Tibial nerve (tissue), 4 donors: ENCODE results near the gene RUNX1. TPM values are rescaled to one million over a fixed set of nuclear protein-coding genes. Genes with fewer than 3 reads are reported as not detected.

Source experiments
- DNase-seq, 2 donors: peaks; one replicate each; pipeline ENCODE4 v3.0.0-alpha.2; 2019; ENCODE audit warnings: low spot score in 2 of 2
- H3K27ac ChIP-seq, 4 donors: fragments of 200-600 bp; sonication (generic) in 3 of 4; one replicate each; pipeline ENCODE4 v1.5.1; 2017 to 2019; ENCODE audit warnings: mild to moderate bottlenecking in 1 of 4
- H3K27me3 ChIP-seq, 2 donors: fragments of 200-600 bp; sonication (generic) in 1 of 2; one replicate each; pipeline versions ENCODE4 v1.5.1 to v1.6.0; 2017 to 2019
- H3K36me3 ChIP-seq, 3 donors: fragments of 200-600 bp; sonication (generic); one replicate each; pipeline ENCODE4 v1.5.1; 2018 to 2019
- H3K4me1 ChIP-seq, 4 donors: fragments of 200-600 bp; sonication (generic) in 3 of 4; one replicate each; pipeline ENCODE4 v1.5.1; 2017 to 2019
- H3K4me3 ChIP-seq, 4 donors: fragments of 200-600 bp; sonication (generic) in 3 of 4; one replicate each; pipeline ENCODE4 v1.5.1; 2017 to 2019; ENCODE audit warnings: mild to moderate bottlenecking in 1 of 4, moderate library complexity in 1 of 4
- H3K9me3 ChIP-seq, 4 donors: fragments of 200-600 bp; sonication (generic) in 3 of 4; one replicate each; pipeline ENCODE4 v1.5.1; 2017 to 2019
- CTCF ChIP-seq, 5 experiments: fragments of 200-600 bp in 3 of 5; fragments of 450-650 bp in 2 of 5; sonication (generic) in 3 of 5; IDR thresholded peaks; one replicate each; pipeline ENCODE4 v1.5.1; 2016 to 2019; ENCODE audit warnings: antibody characterized with exemption in 5 of 5, mild to moderate bottlenecking in 3 of 5, moderate library complexity in 2 of 5
- EP300 ChIP-seq, 2 donors: sonication (generic); formaldehyde crosslinking; IDR thresholded peaks; one replicate each; pipeline ENCODE4 v1.6.1; 2017; ENCODE audit warnings: antibody characterized with exemption in 2 of 2, mild to moderate bottlenecking in 1 of 2
- POLR2A ChIP-seq, 2 donors: fragments of 450-650 bp; IDR thresholded peaks; one replicate each; pipeline ENCODE4 v1.6.1; 2017; ENCODE audit warnings: antibody characterized with exemption in 2 of 2, mild to moderate bottlenecking in 2 of 2, moderate library complexity in 2 of 2
- WGBS, 2 donors: methylation state at CpG; one replicate each; pipeline ENCODE4 v1.1.5; 2018; 5-methylcytosine and 5-hydroxymethylcytosine counted together
- total RNA-seq, 4 donors: library from RNA; depleted of rRNA; stranded (reverse); fragments of >200 nt; gene quantifications; one replicate each; pipeline ENCODE4 v1.1.0, GENCODE V29; 2016

The RUNX1 gene
- total RNA-seq, 4 donors from 2014 or later = 23.6 to 36.9 (median 26.3) TPM

- DNase-seq = no peak
These were observed 269.2 kb downstream of the RUNX1 start for GRCh38 chr21:34779860-34780259.

GRCh38 chr21:34775793-34776192 lies 273.3 kb downstream of the RUNX1 start:
- no peaks in the 10 kb centered on the region for H3K27me3 ChIP-seq
- H3K4me3 ChIP-seq = no peak overlapping the region
- H3K27ac ChIP-seq = no peak overlapping the region
- H3K4me1 ChIP-seq = no peaks in the 10 kb centered on the region
- no peak for DNase-seq
- 40 to 51% methylated on average over 7 of the region's 7 CpGs for WGBS, 2 donors
- H3K36me3 ChIP-seq = no peaks in the 10 kb centered on the region
- H3K9me3 ChIP-seq = no peaks in the 10 kb centered on the region
- TF ChIP-seq EP300 (IDR thresholded peaks at IDR 0.05) (no peak), CTCF (IDR thresholded peaks at IDR 0.05) (no peak), POLR2A (IDR thresholded peaks at IDR 0.05) (no peak)

More at GRCh38 chr21:34779860-34780259, 269.2 kb downstream of the RUNX1 start:
- WGBS, 2 donors = 32 to 33% methylated on average over 2 of the region's 2 CpGs
- Histone ChIP-seq H3K4me1 (no peaks in the 10 kb centered on the region), H3K9me3 (no peaks in the 10 kb centered on the region), H3K27ac (no peak overlapping the region), H3K27me3 (no peaks in the 10 kb centered on the region), H3K36me3 (no peaks in the 10 kb centered on the region), H3K4me3 (no peak overlapping the region)
- TF ChIP-seq POLR2A (IDR thresholded peaks at IDR 0.05) (no peak), CTCF (IDR thresholded peaks at IDR 0.05) (no peak), EP300 (IDR thresholded peaks at IDR 0.05) (no peak)

- Histone ChIP-seq H3K9me3 (no peaks in the 10 kb centered on the region), H3K27me3 (no peaks in the 10 kb centered on the region), H3K27ac (no peak overlapping the region), H3K4me3 (no peak overlapping the region), H3K4me1 (no peaks in the 10 kb centered on the region), H3K36me3 (no peaks in the 10 kb centered on the region)
- TF ChIP-seq POLR2A (IDR thresholded peaks at IDR 0.05) (no peak), CTCF (IDR thresholded peaks at IDR 0.05) (no peak), EP300 (IDR thresholded peaks at IDR 0.05) (no peak)
- 73 to 76% methylated on average over 2 of the region's 2 CpGs for WGBS, 2 donors
- no peak for DNase-seq
These were observed 274.4 kb downstream of the RUNX1 start for GRCh38 chr21:34774750-34775149.

GRCh38 chr21:34771512-34772028 lies 277.5 kb downstream of the RUNX1 start:
- no peak overlapping the region for H3K27ac ChIP-seq
- no peaks in the 10 kb centered on the region for H3K27me3 ChIP-seq
- no peak for DNase-seq
- WGBS, 2 donors = 57 to 58% methylated on average over 6 of the region's 6 CpGs
- H3K4me3 ChIP-seq = no peak overlapping the region
- H3K36me3 ChIP-seq = no peaks in the 10 kb centered on the region
- H3K9me3 ChIP-seq = no peaks in the 10 kb centered on the region
- no peak for TF ChIP-seq POLR2A (IDR thresholded peaks at IDR 0.05)
- TF ChIP-seq EP300 (IDR thresholded peaks at IDR 0.05) = no peak
- TF ChIP-seq CTCF (IDR thresholded peaks at IDR 0.05) = no peak
- no peaks in the 10 kb centered on the region for H3K4me1 ChIP-seq

- H3K4me1 ChIP-seq = no peaks in the 10 kb centered on the region
- 74 to 84% methylated on average over 4 of the region's 4 CpGs for WGBS, 2 donors
These were observed 278.5 kb downstream of the RUNX1 start for GRCh38 chr21:34770576-34770975.

More at GRCh38 chr21:34770576-34770975, 278.5 kb downstream of the RUNX1 start:
- Histone ChIP-seq H3K9me3 (no peaks in the 10 kb centered on the region), H3K4me3 (no peak overlapping the region), H3K36me3 (no peaks in the 10 kb centered on the region), H3K27me3 (no peaks in the 10 kb centered on the region), H3K27ac (no peak overlapping the region)
- TF ChIP-seq POLR2A (IDR thresholded peaks at IDR 0.05) (no peak), CTCF (IDR thresholded peaks at IDR 0.05) (no peak), EP300 (IDR thresholded peaks at IDR 0.05) (no peak)
- DNase-seq = no peak
